GM12872 (cell line): ENCODE measurements around the gene ZNF584.

ENCODE experiments used
- TF ChIP-seq, protein P1 (sequence below): IDR thresholded peaks from 3 replicates; pipeline ENCODE4 v1.5.1; 2011; ENCODE audit warnings: low read depth, mild to moderate bottlenecking, low read length, moderate library complexity; ENCODE audit not compliant: insufficient read depth

ZNF584 gene

GRCh38 chr19:58408152-58409009, at the start of gene ZNF584:
Gene ZNF584, plus strand, starts transcription at chr19:58408649. Its CDS starts 499 bp downstream, at chr19:58409148.
- TF ChIP-seq, protein P1, sequence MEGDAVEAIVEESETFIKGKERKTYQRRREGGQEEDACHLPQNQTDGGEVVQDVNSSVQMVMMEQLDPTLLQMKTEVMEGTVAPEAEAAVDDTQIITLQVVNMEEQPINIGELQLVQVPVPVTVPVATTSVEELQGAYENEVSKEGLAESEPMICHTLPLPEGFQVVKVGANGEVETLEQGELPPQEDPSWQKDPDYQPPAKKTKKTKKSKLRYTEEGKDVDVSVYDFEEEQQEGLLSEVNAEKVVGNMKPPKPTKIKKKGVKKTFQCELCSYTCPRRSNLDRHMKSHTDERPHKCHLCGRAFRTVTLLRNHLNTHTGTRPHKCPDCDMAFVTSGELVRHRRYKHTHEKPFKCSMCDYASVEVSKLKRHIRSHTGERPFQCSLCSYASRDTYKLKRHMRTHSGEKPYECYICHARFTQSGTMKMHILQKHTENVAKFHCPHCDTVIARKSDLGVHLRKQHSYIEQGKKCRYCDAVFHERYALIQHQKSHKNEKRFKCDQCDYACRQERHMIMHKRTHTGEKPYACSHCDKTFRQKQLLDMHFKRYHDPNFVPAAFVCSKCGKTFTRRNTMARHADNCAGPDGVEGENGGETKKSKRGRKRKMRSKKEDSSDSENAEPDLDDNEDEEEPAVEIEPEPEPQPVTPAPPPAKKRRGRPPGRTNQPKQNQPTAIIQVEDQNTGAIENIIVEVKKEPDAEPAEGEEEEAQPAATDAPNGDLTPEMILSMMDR, result peak; percentile 31; the same call in 1 of the 3 replicates

GRCh38 chr19:58361900-58362271, 46.6 kb upstream of the ZNF584 start:
- TF ChIP-seq, protein P1, result no peak

DNA sequence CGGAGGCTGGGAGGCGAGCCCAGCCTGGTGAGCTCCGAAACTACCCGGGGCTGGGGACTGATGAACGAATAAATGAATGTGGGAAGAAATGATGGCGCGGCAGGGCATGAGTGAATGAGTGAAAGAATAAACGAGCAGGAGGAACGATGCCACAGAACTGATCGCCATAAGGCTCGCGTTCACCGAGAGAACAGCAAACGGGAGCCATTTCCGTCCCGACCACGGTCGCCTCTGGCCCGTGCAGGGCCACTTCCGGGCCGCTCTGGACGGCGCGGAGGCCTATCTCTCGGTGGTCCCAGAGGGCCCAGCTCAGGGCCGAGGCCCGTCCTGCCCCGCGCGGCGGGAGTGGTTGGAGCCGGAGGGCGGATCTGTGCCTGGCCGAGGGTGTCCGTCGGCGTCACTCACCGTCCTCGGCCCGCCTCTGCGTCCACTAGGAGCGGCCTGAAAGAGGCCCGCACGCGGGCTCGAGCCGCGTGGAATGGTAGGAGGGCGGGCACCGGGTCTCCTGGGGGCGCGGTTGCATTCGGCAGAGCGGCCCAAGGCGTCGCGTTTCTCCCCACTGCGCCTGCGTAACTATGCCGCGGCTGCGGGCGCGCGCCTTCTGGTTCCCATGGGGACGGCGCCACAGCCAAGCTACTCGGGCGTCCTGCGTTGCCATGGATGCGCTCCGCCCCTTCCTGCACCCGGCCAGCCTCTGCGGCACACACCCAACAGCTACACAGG, 46.0 kb upstream of the ZNF584 start, which contains the start of gene ZNF497:
ZNF497 (minus strand) TSS at position 480 of the 723 bp plus-strand sequence. CDS start 5,116 bp downstream, outside the sequence.
- TF ChIP-seq, protein P1, result no peak

GRCh38 chr19:58364146-58364545, 44.3 kb upstream of the ZNF584 start:
- TF ChIP-seq, protein P1, result no peak

DNA sequence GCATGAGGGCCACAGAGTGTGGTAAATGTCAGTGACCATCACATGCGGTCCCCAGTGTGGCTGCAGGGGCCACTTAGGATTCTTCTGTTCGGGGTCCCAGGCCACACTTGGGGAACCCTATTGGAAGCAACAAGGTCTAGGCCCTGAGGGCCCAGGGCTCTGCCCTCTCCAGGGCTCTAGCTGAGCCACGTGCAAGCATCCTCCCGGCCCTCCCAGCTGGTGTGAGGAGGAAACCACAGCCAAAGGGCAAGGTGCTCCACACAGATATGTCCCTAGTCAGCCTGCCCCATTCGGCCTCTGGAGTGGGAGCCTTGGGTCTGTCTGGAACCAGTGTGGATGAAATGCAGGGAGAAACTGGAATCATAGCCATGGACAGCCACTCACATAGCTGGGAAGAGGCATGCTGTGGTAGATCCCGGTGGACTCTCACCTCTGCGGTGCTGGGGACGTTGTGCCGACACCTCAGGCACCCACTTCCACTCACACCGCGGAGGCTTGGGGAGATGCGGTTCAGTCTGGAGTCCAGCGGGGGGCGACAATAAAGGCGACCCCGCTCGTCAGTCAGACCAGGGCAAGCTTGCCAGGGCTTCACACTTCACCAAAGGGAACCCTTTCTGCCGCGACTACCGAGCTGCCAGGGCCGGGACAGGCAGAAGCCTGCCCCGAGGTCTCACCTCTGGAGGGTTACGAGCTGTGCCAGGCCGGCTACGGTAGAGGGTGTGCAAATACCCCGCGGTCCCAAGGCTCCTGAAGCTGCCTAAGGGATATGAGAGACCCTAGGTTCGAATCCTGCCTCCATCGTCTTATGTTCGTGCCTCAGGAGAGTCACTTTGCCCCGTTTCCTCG, 41.6 kb upstream of the ZNF584 start:
- TF ChIP-seq, protein P1, result no peak

- TF ChIP-seq, protein P1, result no peak
Measured at GRCh38 chr19:58367698-58368454, 40.6 kb upstream of the ZNF584 start.
